Small intestine (tissue), 7 donors: ENCODE data around the gene SAMD5. TPM values are rescaled to one million over a fixed set of nuclear protein-coding genes. Genes with fewer than 3 reads are reported as not detected.

Source experiments
- DNase-seq, 2 donors: peaks; one replicate each; pipeline versions ENCODE4 v3.0.0 to v3.0.0-alpha.2; 2013
- FAIRE-seq: peaks from 2 replicates; lab custom pipeline; 2012; peaks lifted over from hg19 to GRCh38; lab: Jason Lieb, UNC
- H3K27ac ChIP-seq, 3 donors: one replicate each; pipeline ENCODE4 v1.5.1; 2013; ENCODE audit warnings: low read length in 2 of 3, mild to moderate bottlenecking in 2 of 3, control low read depth in 1 of 3, inconsistent platforms in 1 of 3, low read depth in 1 of 3, moderate library complexity in 1 of 3
- H3K27me3 ChIP-seq, 3 donors: one replicate each; pipeline ENCODE4 v1.6.1; 2013; ENCODE audit warnings: low read length in 3 of 3, inconsistent platforms in 1 of 3; ENCODE audit not compliant: control insufficient read depth in 3 of 3, insufficient read depth in 3 of 3
- H3K36me3 ChIP-seq, 3 donors: one replicate each; pipeline ENCODE4 v1.6.1; 2013; ENCODE audit warnings: low read length in 3 of 3, inconsistent platforms in 1 of 3, low read depth in 1 of 3, mild to moderate bottlenecking in 1 of 3, moderate library complexity in 1 of 3; ENCODE audit not compliant: control insufficient read depth in 3 of 3, insufficient read depth in 2 of 3
- H3K4me1 ChIP-seq, 3 donors: one replicate each; pipeline ENCODE4 v1.6.1; 2013; ENCODE audit warnings: low read length in 2 of 3, inconsistent platforms in 1 of 3, low read depth in 1 of 3, mild to moderate bottlenecking in 1 of 3, moderate library complexity in 1 of 3; ENCODE audit not compliant: control insufficient read depth in 3 of 3, insufficient read depth in 2 of 3
- H3K4me3 ChIP-seq, 3 donors: one replicate each; pipeline ENCODE4 v1.5.1; 2013; ENCODE audit warnings: low read length in 3 of 3, control low read depth in 1 of 3, inconsistent platforms in 1 of 3, low read depth in 1 of 3, mild to moderate bottlenecking in 1 of 3, moderate library complexity in 1 of 3
- H3K9me3 ChIP-seq, 2 donors: one replicate each; pipeline ENCODE4 v1.6.1; 2013; ENCODE audit warnings: low read depth in 1 of 2, low read length in 1 of 2; ENCODE audit not compliant: control insufficient read depth in 2 of 2, insufficient read depth in 1 of 2
- WGBS, 3 donors: extraction: QIAGEN DNeasy Blood & Tissue Kit; methylation state at CpG; one replicate each; pipeline ENCODE4 v1.1.7; 2013; 5-methylcytosine and 5-hydroxymethylcytosine counted together
- polyA plus RNA-seq, 4 donors: library from polyadenylated mRNA; stranded (reverse) in 3 of 4; unstranded in 1 of 4; fragments of 200-250 nt in 3 of 4; fragments of 120-200 nt in 1 of 4; gene quantifications; one replicate each; pipeline versions ENCODE4 v1.2.1 to v1.2.3, GENCODE V29; 2013
- donor health status: healthy with polysubstance abuse.
- donor health status: control.
- donor health status: control.
- donor health status: Bipolar disorder and iron deficiency.
- donor health status: healthy.

The SAMD5 gene
- polyA plus RNA-seq, 4 donors: 0.67 to 29.7 (median 4.9) TPM

GRCh38 chr6:147510929-147511590 is 2.6 kb downstream of the SAMD5 start:
- peak overlapping the region in 1 of 3 donors; percentile 80 for H3K4me3 ChIP-seq
- H3K27ac ChIP-seq: peak overlapping the region in 2 of 3 donors; percentile 4 to 86
- FAIRE-seq (no peak), DNase-seq (peak; percentile 54 to 77)
- peaks cover 0 to 5% (median 0%) of the 10 kb centered on the region in 3 donors for H3K36me3 ChIP-seq
- H3K27me3 ChIP-seq: no peaks in the 10 kb centered on the region
- peaks cover 0 to 9% (median 0%) of the 10 kb centered on the region in 3 donors for H3K4me1 ChIP-seq
- peaks cover 0 to 2% of the 10 kb centered on the region in 2 donors for H3K9me3 ChIP-seq
- WGBS, 3 donors: 13 to 37% (median 22%) methylated on average over 5 of the region's 5 CpGs

- no peaks in the 10 kb centered on the region for H3K27me3 ChIP-seq
- 47 to 55% (median 48%) methylated on average over 2 of the region's 2 CpGs for WGBS, 3 donors
- H3K4me3 ChIP-seq: no peak overlapping the region
- no peak for DNase-seq
- peaks cover 0 to 2% of the 10 kb centered on the region in 2 donors for H3K9me3 ChIP-seq
- no peak for FAIRE-seq
- H3K36me3 ChIP-seq: peaks cover 0 to 8% (median 0%) of the 10 kb centered on the region in 3 donors
- peaks cover 0 to 2% (median 0%) of the 10 kb centered on the region in 3 donors for H3K4me1 ChIP-seq
- H3K27ac ChIP-seq: no peak overlapping the region
Measured at GRCh38 chr6:147514831-147515230, 6.3 kb downstream of the SAMD5 start.

GRCh38 chr6:147515327-147515726 is 6.8 kb downstream of the SAMD5 start:
- Histone ChIP-seq H3K4me3 (no peak overlapping the region), H3K27ac (no peak overlapping the region), H3K36me3 (peaks cover 0 to 8% (median 0%) of the 10 kb centered on the region in 3 donors), H3K9me3 (peaks cover 0 to 2% of the 10 kb centered on the region in 2 donors), H3K4me1 (peaks cover 0 to 2% (median 0%) of the 10 kb centered on the region in 3 donors), H3K27me3 (no peaks in the 10 kb centered on the region)
- DNase-seq (no peak), FAIRE-seq (no peak)
- WGBS, 3 donors: 89 to 100% (median 89%) methylated on average over 2 of the region's 2 CpGs

- 78 to 94% (median 85%) methylated on average over 1 of the region's 1 CpG for whole genome bisulfite sequencing, 3 donors
- no peak for FAIRE-seq
- Histone ChIP-seq H3K27me3 (no peaks in the 10 kb centered on the region), H3K9me3 (no peaks in the 10 kb centered on the region), H3K4me1 (no peaks in the 10 kb centered on the region), H3K36me3 (peaks cover 0 to 5% (median 0%) of the 10 kb centered on the region in 3 donors), H3K27ac (no peak overlapping the region), H3K4me3 (no peak overlapping the region)
- no peak for DNase-seq
Measured at GRCh38 chr6:147522597-147522996, 14.1 kb downstream of the SAMD5 start.

GRCh38 chr6:147525519-147526209 is 17.2 kb downstream of the SAMD5 start:
- FAIRE-seq (no peak), DNase-seq (no peak)
- Histone ChIP-seq H3K36me3 (peaks cover 0 to 13% (median 0%) of the 10 kb centered on the region in 3 donors), H3K9me3 (no peaks in the 10 kb centered on the region), H3K4me1 (peaks cover 0 to 9% (median 3%) of the 10 kb centered on the region in 3 donors), H3K4me3 (no peak overlapping the region), H3K27me3 (no peaks in the 10 kb centered on the region), H3K27ac (no peak overlapping the region)
- WGBS, 3 donors: 90 to 95% (median 91%) methylated on average over 5 of the region's 5 CpGs

GRCh38 chr6:147527197-147527596 is 18.7 kb downstream of the SAMD5 start:
- Histone ChIP-seq H3K27me3 (no peaks in the 10 kb centered on the region), H3K4me3 (no peak overlapping the region), H3K4me1 (peaks cover 0 to 10% (median 3%) of the 10 kb centered on the region in 3 donors), H3K9me3 (no peaks in the 10 kb centered on the region), H3K36me3 (peaks cover 0 to 14% (median 0%) of the 10 kb centered on the region in 3 donors), H3K27ac (no peak overlapping the region)
- WGBS, 3 donors: 90 to 96% (median 91%) methylated on average over 4 of the region's 4 CpGs
- DNase-seq (no peak), FAIRE-seq (no peak)

- Histone ChIP-seq H3K27ac (no peak overlapping the region), H3K36me3 (peaks cover 0 to 18% (median 0%) of the 10 kb centered on the region in 3 donors), H3K9me3 (no peaks in the 10 kb centered on the region), H3K4me3 (no peak overlapping the region), H3K27me3 (no peaks in the 10 kb centered on the region), H3K4me1 (peaks cover 0 to 10% (median 3%) of the 10 kb centered on the region in 3 donors)
- FAIRE-seq (no peak), DNase-seq (no peak)
Measured at GRCh38 chr6:147528511-147529145, 20.1 kb downstream of the SAMD5 start.
